Measurements from ENCODE around the gene G3BP2. TPM values are rescaled to one million over a fixed set of nuclear protein-coding genes. Genes with fewer than 3 reads are reported as not detected.
A peak's percentile ranks its signal among the peaks of the same experiment; 100 is the strongest.

Gene G3BP2
- total and polyA plus RNA-seq, 2 experiments from 2014 or later, result 36.0 to 133 TPM

DNA sequence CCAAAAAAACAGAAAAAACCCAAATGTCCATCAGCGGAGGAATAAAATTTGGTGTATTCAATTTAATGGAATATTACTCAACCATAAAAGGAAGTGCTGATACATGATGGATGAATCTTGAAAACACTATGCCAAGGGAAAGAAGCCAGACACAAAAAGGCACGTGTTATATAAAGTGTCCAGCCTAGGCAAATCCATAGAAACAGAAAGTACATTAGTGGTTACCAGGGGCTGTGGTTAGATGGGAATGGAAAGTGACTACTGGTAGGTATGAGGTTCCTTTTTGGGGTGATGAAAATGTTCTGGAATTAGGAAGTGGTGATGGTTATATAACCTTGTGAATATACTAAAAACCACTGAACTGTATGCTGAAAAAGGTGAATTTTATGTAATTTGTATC lies 39.4 kb downstream of the G3BP2 start:
- Histone ChIP-seq H2AFZ (no peak overlapping the region), H3K79me2 (ENCODE audit: insufficient read depth) (no peaks in the 10 kb centered on the region), H3K36me3 (ENCODE audit: low read depth) (no peaks in the 10 kb centered on the region), H3K9me3 (ENCODE audit: low read depth) (no peaks in the 10 kb centered on the region), H3K4me3 (no peak overlapping the region), H3F3A (ENCODE audit: insufficient read depth) (peaks cover 17% of the 10 kb centered on the region; the same call in 1 of the 2 replicates), H3K9me2 (ENCODE audit: insufficient read depth) (no peaks in the 10 kb centered on the region), H3K27me3 (replicated peaks; ENCODE audit: insufficient read depth) (no peaks in the 10 kb centered on the region), H4K20me1 (ENCODE audit: insufficient read depth) (no peaks in the 10 kb centered on the region), H3K27ac (no peak overlapping the region), H3K4me2 (ENCODE audit: unreplicated experiment) (no peak overlapping the region), H3K4me1 (ENCODE audit: insufficient read depth) (peaks cover 14% of the 10 kb centered on the region; the same call in 1 of the 2 replicates), H3K9ac (no peak overlapping the region)
- peak; percentile 58 for DNase-seq
- no peak for TF ChIP-seq EZH2 (IDR thresholded peaks at IDR 0.05; ENCODE audit: insufficient read depth, poor library complexity, severe bottlenecking)
- no peak for TF ChIP-seq EZH2phosphoT487 (IDR thresholded peaks at IDR 0.05; ENCODE audit: insufficient read depth, low read depth)
- in situ Hi-C loops (cut with MboI), result no loop called here
- WGBS, 2 experiments (ENCODE audit: low coverage in 1 of 2, low lambda C conversion rate in 2 of 2, missing lambda C conversion rate in 2 of 2), result 53% methylated on average over 2 of the region's 2 CpGs

DNA sequence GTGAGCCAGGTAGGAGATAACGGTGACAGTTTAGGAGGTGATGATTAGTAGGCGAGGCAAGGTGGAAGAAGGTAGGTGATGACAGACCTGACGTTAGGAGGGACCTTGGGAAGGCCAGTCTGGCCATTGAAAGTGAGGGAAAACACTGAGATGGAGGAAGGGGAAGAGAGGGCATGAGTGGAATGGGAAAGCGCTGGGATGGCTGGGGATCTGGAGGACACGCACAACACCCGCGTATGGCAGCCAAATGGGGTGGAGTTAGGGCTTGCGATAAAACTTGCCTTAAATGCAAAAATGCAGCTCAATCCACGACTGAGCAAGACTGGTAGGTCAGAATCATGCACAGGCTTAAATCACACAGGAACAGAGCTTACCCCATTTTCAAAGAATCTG lies 42.3 kb downstream of the G3BP2 start:
- no peaks in the 10 kb centered on the region for H3K36me3 ChIP-seq (ENCODE audit: low read depth)
- no peak overlapping the region for H3K9ac ChIP-seq
- H3K4me1 ChIP-seq (ENCODE audit: insufficient read depth), result peaks cover 14% of the 10 kb centered on the region; the same call in 1 of the 2 replicates
- peaks cover 16% of the 10 kb centered on the region; the same call in 1 of the 2 replicates for H3F3A ChIP-seq (ENCODE audit: insufficient read depth)
- peak overlapping the region; percentile 82 for H3K4me2 ChIP-seq (ENCODE audit: unreplicated experiment)
- H3K27ac ChIP-seq, result no peak overlapping the region
- H2AFZ ChIP-seq, result peak overlapping the region; percentile 83
- no peak for DNase-seq
- H3K9me2 ChIP-seq (ENCODE audit: insufficient read depth), result no peaks in the 10 kb centered on the region
- H3K79me2 ChIP-seq (ENCODE audit: insufficient read depth), result no peaks in the 10 kb centered on the region
- in situ Hi-C loops (cut with MboI), result no loop called here
- no peaks in the 10 kb centered on the region for H4K20me1 ChIP-seq (ENCODE audit: insufficient read depth)
- no peak for TF ChIP-seq EZH2phosphoT487 (IDR thresholded peaks at IDR 0.05; ENCODE audit: insufficient read depth, low read depth)
- TF ChIP-seq EZH2 (IDR thresholded peaks at IDR 0.05; ENCODE audit: insufficient read depth, poor library complexity, severe bottlenecking), result no peak
- no peaks in the 10 kb centered on the region for H3K9me3 ChIP-seq (ENCODE audit: low read depth)
- peak overlapping the region; percentile 70 for H3K4me3 ChIP-seq
- WGBS, 2 experiments (ENCODE audit: low coverage in 1 of 2, low lambda C conversion rate in 2 of 2, missing lambda C conversion rate in 2 of 2), result 56 to 59% methylated on average over 9 of the region's 9 CpGs
- no peaks in the 10 kb centered on the region for H3K27me3 ChIP-seq (replicated peaks; ENCODE audit: insufficient read depth)

DNA sequence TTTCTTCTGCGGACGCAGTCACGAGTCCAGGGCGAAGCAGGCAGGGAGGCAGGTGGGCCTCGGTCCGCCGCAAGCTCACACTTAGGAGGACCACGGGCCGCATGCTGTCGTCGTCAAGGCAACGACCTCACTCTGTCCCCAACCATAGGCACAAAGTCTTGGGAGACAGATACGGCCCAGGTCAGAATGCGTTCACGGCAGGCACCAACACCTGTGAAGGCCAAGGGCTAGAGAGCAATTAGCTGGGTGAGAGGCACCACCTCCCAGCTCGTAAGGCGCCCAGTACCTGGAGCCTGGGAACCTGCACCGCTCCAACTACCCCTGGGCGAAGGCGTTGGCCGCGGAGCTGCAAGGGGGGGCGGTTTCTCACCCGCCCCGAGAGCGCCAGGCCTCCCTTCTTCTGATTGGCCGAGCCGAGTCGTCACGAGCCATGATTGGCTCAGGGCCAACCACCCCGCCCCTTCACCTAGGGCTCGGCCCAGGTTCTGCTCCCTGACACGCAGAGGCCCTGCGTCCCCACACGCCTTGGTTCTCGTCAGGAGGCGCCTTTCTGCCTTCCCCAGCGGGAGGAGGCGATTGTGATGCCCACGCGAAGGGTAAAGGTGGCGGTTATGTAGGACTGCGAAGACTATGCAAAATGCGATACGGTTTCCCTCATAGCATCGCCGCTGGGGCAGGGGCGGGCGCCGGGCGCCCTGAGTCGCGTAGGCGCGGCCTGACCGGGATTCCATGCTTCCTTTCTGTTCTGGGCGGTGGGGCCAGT lies 42.9 kb downstream of the G3BP2 start, which contains the start of gene CDKL2:
TSS of gene CDKL2 (minus strand) at position 355 of the 763 bp plus-strand sequence. CDS start 4,540 bp downstream, outside the sequence.
- peaks cover 10% of the 10 kb centered on the region; the same call in 1 of the 2 replicates for H3F3A ChIP-seq (ENCODE audit: insufficient read depth)
- H2AFZ ChIP-seq, result peak within 1 kb of the TSS; percentile 83
- H3K4me1 ChIP-seq (ENCODE audit: insufficient read depth), result peaks cover 14% of the 10 kb centered on the region; the same call in 1 of the 2 replicates
- TF ChIP-seq EZH2 (IDR thresholded peaks at IDR 0.05; ENCODE audit: insufficient read depth, poor library complexity, severe bottlenecking) (no peak), EZH2phosphoT487 (IDR thresholded peaks at IDR 0.05; ENCODE audit: insufficient read depth, low read depth) (no peak)
- 13 to 16% methylated on average over 53 to 57 of the region's 57 CpGs for WGBS, 2 experiments (ENCODE audit: low coverage in 1 of 2, low lambda C conversion rate in 2 of 2, missing lambda C conversion rate in 2 of 2)
- H3K79me2 ChIP-seq (ENCODE audit: insufficient read depth), result no peaks in the 10 kb centered on the region
- no peaks in the 10 kb centered on the region for H3K9me2 ChIP-seq (ENCODE audit: insufficient read depth)
- peak within 1 kb of the TSS; percentile 70 for H3K4me3 ChIP-seq
- peak within 1 kb of the TSS; percentile 19; the same call in 1 of the 2 replicates for H3K9ac ChIP-seq
- no peaks in the 10 kb centered on the region for H3K36me3 ChIP-seq (ENCODE audit: low read depth)
- in situ Hi-C loops (cut with MboI), result no loop called here
- no peaks in the 10 kb centered on the region for H4K20me1 ChIP-seq (ENCODE audit: insufficient read depth)
- no peaks in the 10 kb centered on the region for H3K27me3 ChIP-seq (replicated peaks; ENCODE audit: insufficient read depth)
- no peaks in the 10 kb centered on the region for H3K9me3 ChIP-seq (ENCODE audit: low read depth)
- peak; percentile 53 for DNase-seq
- H3K4me2 ChIP-seq (ENCODE audit: unreplicated experiment), result peak within 1 kb of the TSS; percentile 82
- no peak within 1 kb of the TSS for H3K27ac ChIP-seq

DNA sequence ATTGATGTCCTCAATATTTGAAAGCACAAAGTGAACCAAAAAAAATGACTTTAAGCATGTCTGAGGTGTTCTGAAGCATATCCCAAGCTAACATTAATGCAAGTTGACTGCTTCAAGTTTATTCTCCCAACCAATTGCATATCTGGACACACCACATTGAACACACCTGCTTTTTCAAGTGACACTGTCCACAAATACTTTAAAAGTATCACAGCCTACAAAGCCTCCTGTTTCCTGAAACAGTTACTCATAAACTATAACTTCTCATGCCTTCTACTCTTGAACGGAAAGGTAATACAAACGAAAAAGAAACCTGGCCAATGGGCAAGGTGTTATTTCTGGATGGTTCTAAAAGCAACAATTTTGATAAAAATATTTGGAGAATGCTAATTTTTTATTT lies 44.0 kb downstream of the G3BP2 start:
- DNase-seq, result no peak
- Histone ChIP-seq H4K20me1 (ENCODE audit: insufficient read depth) (no peaks in the 10 kb centered on the region), H3K9ac (no peak overlapping the region), H3K27me3 (replicated peaks; ENCODE audit: insufficient read depth) (no peaks in the 10 kb centered on the region), H3K9me2 (ENCODE audit: insufficient read depth) (no peaks in the 10 kb centered on the region), H3K36me3 (ENCODE audit: low read depth) (no peaks in the 10 kb centered on the region), H3K4me1 (ENCODE audit: insufficient read depth) (0 out of 2 replicates have a peak, but pooled peaks cover 3% of the 10 kb centered on the region), H3K9me3 (ENCODE audit: low read depth) (no peaks in the 10 kb centered on the region), H3K27ac (no peak overlapping the region), H3K79me2 (ENCODE audit: insufficient read depth) (no peaks in the 10 kb centered on the region), H3F3A (ENCODE audit: insufficient read depth) (0 out of 2 replicates have a peak, but pooled peaks cover 4% of the 10 kb centered on the region), H2AFZ (no peak overlapping the region), H3K4me2 (ENCODE audit: unreplicated experiment) (no peak overlapping the region), H3K4me3 (no peak overlapping the region)
- WGBS, 2 experiments (ENCODE audit: low coverage in 1 of 2, low lambda C conversion rate in 2 of 2, missing lambda C conversion rate in 2 of 2), result 59 to 73% methylated on average over 2 of the region's 2 CpGs
- in situ Hi-C loops (cut with MboI), result no loop called here
- no peak for TF ChIP-seq EZH2phosphoT487 (IDR thresholded peaks at IDR 0.05; ENCODE audit: insufficient read depth, low read depth)
- TF ChIP-seq EZH2 (IDR thresholded peaks at IDR 0.05; ENCODE audit: insufficient read depth, poor library complexity, severe bottlenecking), result no peak

Data from GM23248 (cell line).